HepG2 (cell line): ENCODE measurements around the gene DCDC2. TPM values are rescaled to one million over a fixed set of nuclear protein-coding genes. Genes with fewer than 3 reads are reported as not detected.

ENCODE experiments used
- CBFB ChIP-seq: sonication (generic); formaldehyde crosslinking; IDR thresholded peaks from 2 replicates; pipeline ENCODE4 v1.4.0; 2020; ENCODE audit warnings: missing genetic modification reagents
- CCDC6 ChIP-seq: sonication (generic); formaldehyde crosslinking; IDR thresholded peaks from 2 replicates; pipeline ENCODE4 v1.8.1; 2022; ENCODE audit warnings: mild to moderate bottlenecking, missing genetic modification reagents, moderate library complexity
- DZIP1 ChIP-seq: sonication (generic); formaldehyde crosslinking; IDR thresholded peaks from 2 replicates; pipeline ENCODE4 v1.5.0; 2020; ENCODE audit warnings: mild to moderate bottlenecking, missing genetic modification reagents
- MEIS1 ChIP-seq: sonication (generic); formaldehyde crosslinking; IDR thresholded peaks from 2 replicates; pipeline ENCODE4 v1.9.0; 2021; ENCODE audit warnings: mild to moderate bottlenecking, missing genetic modification reagents, moderate library complexity, borderline replicate concordance
- MTF2 ChIP-seq: sonication (generic); formaldehyde crosslinking; IDR thresholded peaks from 2 replicates; pipeline ENCODE4 v1.5.0; 2020; ENCODE audit warnings: missing genetic modification reagents, borderline replicate concordance
- PREB ChIP-seq: sonication (generic); formaldehyde crosslinking; IDR thresholded peaks from 2 replicates; pipeline ENCODE4 v1.4.0; 2020; ENCODE audit warnings: missing genetic modification reagents
- RNF219 ChIP-seq: sonication (generic); formaldehyde crosslinking; IDR thresholded peaks from 2 replicates; pipeline ENCODE4 v1.5.0; 2020; ENCODE audit warnings: mild to moderate bottlenecking, missing genetic modification reagents
- SMC3 ChIP-seq: IDR thresholded peaks from 2 replicates; pipeline ENCODE4 v1.6.1; 2011; ENCODE audit warnings: low read length, improper control_type of control experiment
- YEATS4 ChIP-seq: sonication (generic); formaldehyde crosslinking; IDR thresholded peaks from 2 replicates; pipeline ENCODE4 v1.4.0; 2020; ENCODE audit warnings: missing genetic modification reagents, borderline replicate concordance
- ZBTB8A ChIP-seq: sonication (generic); formaldehyde crosslinking; IDR thresholded peaks from 2 replicates; pipeline ENCODE4 v1.4.0; 2020; ENCODE audit warnings: mild to moderate bottlenecking, low read depth, missing genetic modification reagents, borderline replicate concordance
- ZNF263 ChIP-seq: sonication (generic); formaldehyde crosslinking; IDR thresholded peaks from 2 replicates; pipeline ENCODE4 v1.4.0; 2020; ENCODE audit warnings: missing genetic modification reagents
- ZNF563 ChIP-seq: sonication (generic); formaldehyde crosslinking; IDR thresholded peaks from 2 replicates; pipeline ENCODE4 v1.8.0; 2022; ENCODE audit warnings: mild to moderate bottlenecking, moderate library complexity, missing genetic modification reagents
- ZNF703 ChIP-seq: sonication (generic); formaldehyde crosslinking; IDR thresholded peaks from 2 replicates; pipeline ENCODE4 v1.5.1; 2020; ENCODE audit warnings: missing genetic modification reagents, mild to moderate bottlenecking, moderate library complexity, borderline replicate concordance
- ZSCAN30 ChIP-seq: sonication (generic); formaldehyde crosslinking; IDR thresholded peaks from 2 replicates; pipeline ENCODE4 v1.5.0; 2020; ENCODE audit warnings: mild to moderate bottlenecking, missing genetic modification reagents
- ZSCAN31 ChIP-seq: sonication (generic); formaldehyde crosslinking; IDR thresholded peaks from 2 replicates; pipeline ENCODE4 v1.5.0; 2020; ENCODE audit warnings: low read depth, mild to moderate bottlenecking, missing genetic modification reagents
- polyA plus RNA-seq, 8 experiments: library from polyadenylated mRNA; depleted of rRNA in 3 of 8; stranded (reverse) in 7 of 8; unstranded in 1 of 8; fragments of >200 nt; fragmentation: Illumina TruSeq in 4 of 8; extraction: Trizol in 4 of 8; gene quantifications; 2 replicates each; pipeline versions ENCODE4 v1.2.1 to v1.2.3, GENCODE V29; 2011 to 2016; ENCODE audit warnings: low read depth in 4 of 8, missing spikeins in 1 of 8, mixed read lengths in 1 of 8; ENCODE audit not compliant: insufficient read depth in 1 of 8
- total RNA-seq, 5 experiments: library from RNA; depleted of rRNA; stranded (reverse); fragments of >200 nt; fragmentation: Illumina TruSeq; extraction: Trizol; gene quantifications; 2 replicates each; pipeline ENCODE4 v1.2.3, GENCODE V29; 2016; ENCODE audit warnings: low read depth in 1 of 5
- TF ChIP-seq, protein P1 (sequence below): sonication (generic); formaldehyde crosslinking; IDR thresholded peaks from 2 replicates; pipeline ENCODE4 v1.5.0; 2020; ENCODE audit warnings: missing genetic modification reagents
- TF ChIP-seq, protein P2 (sequence below): sonication (generic); formaldehyde crosslinking; IDR thresholded peaks from 2 replicates; pipeline ENCODE4 v1.4.0; 2020; ENCODE audit warnings: missing genetic modification reagents, borderline replicate concordance
- TF ChIP-seq, protein P3 (sequence below): sonication (generic); formaldehyde crosslinking; IDR thresholded peaks from 2 replicates; pipeline ENCODE4 v1.8.0; 2022; ENCODE audit warnings: missing genetic modification reagents, mild to moderate bottlenecking, inconsistent platforms, borderline replicate concordance

Gene DCDC2
- total and polyA plus RNA-seq, 2 of the 13 experiments (the other 11 are each of a cell fraction or from before 2014, with no cell fraction given), result 9.0 to 36.2 TPM

DNA sequence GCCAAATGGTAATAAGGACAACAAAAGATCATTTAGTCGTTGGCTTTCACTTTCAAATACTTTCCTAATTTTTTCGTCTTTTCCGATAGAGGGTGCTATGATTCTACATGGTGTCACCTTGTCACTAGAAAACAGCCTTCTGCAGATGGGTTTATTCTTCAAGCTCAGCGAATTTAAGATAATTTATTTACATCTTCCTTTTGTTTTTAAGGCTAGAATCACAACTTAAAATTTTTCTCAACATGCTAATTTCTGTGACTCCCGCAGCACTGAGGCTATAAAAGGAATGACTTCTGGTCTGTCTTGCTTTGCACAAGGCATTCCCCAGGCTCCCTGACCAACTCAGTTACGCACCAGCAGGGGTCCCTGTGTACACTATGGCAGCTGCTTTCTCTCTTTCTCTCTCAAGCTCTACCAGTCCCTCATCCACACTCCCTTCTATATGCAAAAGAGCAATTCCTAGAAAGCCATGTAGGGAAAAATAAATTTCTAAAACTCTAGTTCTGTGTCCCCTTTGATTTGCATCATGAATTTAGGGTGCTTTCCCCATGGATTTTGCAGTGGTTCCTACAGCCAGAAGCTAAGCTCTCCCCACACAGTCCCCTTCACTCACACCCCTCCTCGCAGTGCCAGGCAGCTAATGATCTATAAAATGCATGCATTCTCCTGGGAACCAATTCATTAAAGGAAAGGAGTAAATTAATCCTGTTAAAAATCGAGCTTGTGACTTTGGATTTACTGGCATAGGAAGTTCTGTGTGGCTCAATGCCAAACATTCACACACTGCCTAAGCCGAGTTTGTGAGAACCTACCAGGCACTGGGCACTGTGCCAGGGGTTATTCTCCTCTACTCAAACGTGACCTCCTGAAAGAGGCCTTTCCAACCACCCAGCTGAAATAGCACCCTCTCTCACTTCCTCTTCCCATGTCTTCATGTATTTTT lies 74.5 kb downstream of the DCDC2 start (continued):
- TF ChIP-seq DZIP1 (no peak), ZSCAN30 (CRISPR knock-in tag) (no peak), CCDC6 (CRISPR knock-in tag) (no peak), CBFB (CRISPR knock-in tag) (no peak), MEIS1 (CRISPR knock-in tag) (no peak), PREB (no peak), ZBTB8A (CRISPR knock-in tag) (no peak), ZSCAN31 (no peak; the same call in 1 of the 2 replicates), SMC3 (peak; percentile 92), RNF219 (no peak), ZNF563 (CRISPR knock-in tag) (no peak), MTF2 (CRISPR knock-in tag) (no peak), ZNF703 (no peak), YEATS4 (CRISPR knock-in tag) (no peak), ZNF263 (CRISPR knock-in tag) (no peak; the same call in 1 of the 2 replicates)
- TF ChIP-seq, protein P1, sequence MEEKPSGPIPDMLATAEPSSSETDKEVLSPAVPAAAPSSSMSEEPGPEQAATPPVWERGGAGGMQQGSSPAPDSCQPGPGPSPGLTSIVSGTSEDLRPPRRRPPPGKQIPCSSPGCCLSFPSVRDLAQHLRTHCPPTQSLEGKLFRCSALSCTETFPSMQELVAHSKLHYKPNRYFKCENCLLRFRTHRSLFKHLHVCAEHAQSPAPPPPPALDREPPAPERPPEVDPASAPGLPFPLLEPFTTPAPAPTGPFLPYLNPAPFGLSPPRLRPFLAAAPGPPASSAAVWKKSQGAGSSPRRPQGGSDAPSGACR (CRISPR knock-in tag), result peak; percentile 44; the same call in 1 of the 2 replicates
- TF ChIP-seq, protein P2, sequence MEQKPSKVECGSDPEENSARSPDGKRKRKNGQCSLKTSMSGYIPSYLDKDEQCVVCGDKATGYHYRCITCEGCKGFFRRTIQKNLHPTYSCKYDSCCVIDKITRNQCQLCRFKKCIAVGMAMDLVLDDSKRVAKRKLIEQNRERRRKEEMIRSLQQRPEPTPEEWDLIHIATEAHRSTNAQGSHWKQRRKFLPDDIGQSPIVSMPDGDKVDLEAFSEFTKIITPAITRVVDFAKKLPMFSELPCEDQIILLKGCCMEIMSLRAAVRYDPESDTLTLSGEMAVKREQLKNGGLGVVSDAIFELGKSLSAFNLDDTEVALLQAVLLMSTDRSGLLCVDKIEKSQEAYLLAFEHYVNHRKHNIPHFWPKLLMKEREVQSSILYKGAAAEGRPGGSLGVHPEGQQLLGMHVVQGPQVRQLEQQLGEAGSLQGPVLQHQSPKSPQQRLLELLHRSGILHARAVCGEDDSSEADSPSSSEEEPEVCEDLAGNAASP (CRISPR knock-in tag), result peak; percentile 47
- TF ChIP-seq, protein P3, sequence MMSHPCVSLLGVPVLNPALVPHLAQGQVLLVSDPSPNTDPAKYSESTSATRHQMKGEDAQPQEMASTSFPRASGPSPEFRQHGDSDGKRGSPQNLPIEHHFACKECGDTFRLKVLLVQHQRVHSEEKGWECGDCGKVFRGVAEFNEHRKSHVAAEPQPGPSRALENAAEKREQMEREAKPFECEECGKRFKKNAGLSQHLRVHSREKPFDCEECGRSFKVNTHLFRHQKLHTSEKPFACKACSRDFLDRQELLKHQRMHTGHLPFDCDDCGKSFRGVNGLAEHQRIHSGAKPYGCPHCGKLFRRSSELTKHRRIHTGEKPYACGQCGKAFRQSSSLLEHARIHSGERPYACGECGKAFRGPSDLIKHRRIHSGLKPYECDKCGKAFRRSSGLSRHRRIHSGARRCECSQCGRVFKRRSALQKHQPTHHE, result no peak
